ENCODE data around the gene HELQ. TPM values are rescaled to one million over a fixed set of nuclear protein-coding genes. Genes with fewer than 3 reads are reported as not detected.
A peak's percentile ranks its signal among the peaks of the same experiment; 100 is the strongest.

HELQ gene, protein sequence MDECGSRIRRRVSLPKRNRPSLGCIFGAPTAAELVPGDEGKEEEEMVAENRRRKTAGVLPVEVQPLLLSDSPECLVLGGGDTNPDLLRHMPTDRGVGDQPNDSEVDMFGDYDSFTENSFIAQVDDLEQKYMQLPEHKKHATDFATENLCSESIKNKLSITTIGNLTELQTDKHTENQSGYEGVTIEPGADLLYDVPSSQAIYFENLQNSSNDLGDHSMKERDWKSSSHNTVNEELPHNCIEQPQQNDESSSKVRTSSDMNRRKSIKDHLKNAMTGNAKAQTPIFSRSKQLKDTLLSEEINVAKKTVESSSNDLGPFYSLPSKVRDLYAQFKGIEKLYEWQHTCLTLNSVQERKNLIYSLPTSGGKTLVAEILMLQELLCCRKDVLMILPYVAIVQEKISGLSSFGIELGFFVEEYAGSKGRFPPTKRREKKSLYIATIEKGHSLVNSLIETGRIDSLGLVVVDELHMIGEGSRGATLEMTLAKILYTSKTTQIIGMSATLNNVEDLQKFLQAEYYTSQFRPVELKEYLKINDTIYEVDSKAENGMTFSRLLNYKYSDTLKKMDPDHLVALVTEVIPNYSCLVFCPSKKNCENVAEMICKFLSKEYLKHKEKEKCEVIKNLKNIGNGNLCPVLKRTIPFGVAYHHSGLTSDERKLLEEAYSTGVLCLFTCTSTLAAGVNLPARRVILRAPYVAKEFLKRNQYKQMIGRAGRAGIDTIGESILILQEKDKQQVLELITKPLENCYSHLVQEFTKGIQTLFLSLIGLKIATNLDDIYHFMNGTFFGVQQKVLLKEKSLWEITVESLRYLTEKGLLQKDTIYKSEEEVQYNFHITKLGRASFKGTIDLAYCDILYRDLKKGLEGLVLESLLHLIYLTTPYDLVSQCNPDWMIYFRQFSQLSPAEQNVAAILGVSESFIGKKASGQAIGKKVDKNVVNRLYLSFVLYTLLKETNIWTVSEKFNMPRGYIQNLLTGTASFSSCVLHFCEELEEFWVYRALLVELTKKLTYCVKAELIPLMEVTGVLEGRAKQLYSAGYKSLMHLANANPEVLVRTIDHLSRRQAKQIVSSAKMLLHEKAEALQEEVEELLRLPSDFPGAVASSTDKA
- total RNA-seq (14.4 and 17.7 TPM in 2 replicates), polyA plus RNA-seq (11.8 and 12.0 TPM in 2 replicates), polyA minus RNA-seq (ENCODE audit: low replicate concordance) (2.3 and 7.8 TPM in 2 replicates)
- 7.8 and 9.0 TPM in 2 replicates for polyA plus RNA-seq (2012)

DNA sequence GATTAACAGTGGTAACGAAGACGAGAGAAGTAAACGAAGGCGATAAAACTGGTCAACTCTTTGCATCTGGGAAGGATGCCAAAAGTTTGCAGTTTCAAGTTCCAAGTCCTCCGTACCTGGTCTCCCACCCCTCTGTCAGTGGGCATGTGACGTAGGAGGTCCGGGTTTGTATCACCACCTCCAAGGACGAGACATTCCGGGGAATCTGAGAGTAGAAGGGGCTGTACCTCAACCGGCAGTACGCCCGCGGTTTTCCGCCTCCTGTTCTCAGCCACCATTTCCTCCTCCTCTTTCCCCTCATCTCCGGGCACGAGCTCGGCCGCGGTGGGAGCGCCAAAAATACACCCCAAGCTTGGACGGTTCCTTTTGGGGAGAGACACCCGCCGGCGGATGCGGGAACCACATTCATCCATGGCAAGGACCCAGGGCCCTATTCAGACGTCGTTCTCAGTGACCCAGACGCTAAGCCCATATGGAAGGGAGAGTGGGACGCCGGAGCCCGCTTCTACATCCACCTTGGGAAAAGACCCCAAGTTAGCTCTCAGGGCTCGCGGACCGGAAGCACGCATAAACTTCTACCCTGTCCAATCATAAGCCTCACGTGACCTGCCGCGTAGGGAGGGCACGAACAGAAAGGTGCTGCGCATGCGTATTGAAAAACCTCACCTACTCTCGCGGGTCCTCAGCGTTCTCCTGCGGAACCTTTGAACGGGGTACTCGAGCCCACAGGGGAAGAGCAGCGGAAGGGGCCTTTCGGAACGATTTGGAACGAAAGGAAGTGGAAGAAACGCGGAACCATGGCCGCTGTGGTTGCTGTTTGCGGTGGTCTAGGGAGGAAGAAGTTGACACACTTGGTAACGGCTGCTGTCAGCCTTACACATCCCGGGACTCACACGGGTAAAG is at the start of gene HELQ, which contains the start of gene MRPS18C:
HELQ (minus strand) TSS at position 543 of the 903 bp plus-strand sequence; CDS start at position 413, 130 bp downstream.
MRPS18C (plus strand) TSS at position 778 of the 903 bp plus-strand sequence; CDS start at position 798, 20 bp downstream.
- peak; percentile 97 to 99 for DNase-seq (ENCODE audit: low read depth in 2 of 2)
- Histone ChIP-seq H2AFZ (ENCODE audit: low read length) (peak within 1 kb of the TSS; percentile 100), H3K4me2 (ENCODE audit: extremely low read depth, insufficient read depth, low read length) (peak within 1 kb of the TSS; percentile 98), H3K4me3 (replicated peaks in 1 of 4; ENCODE audit: control extremely low read depth in 1 of 4, insufficient read depth in 1 of 4, low read depth in 3 of 4, low read length in 4 of 4) (peak within 1 kb of the TSS; percentile 65 to 99 (median 90)), H3K36me3 (ENCODE audit: control insufficient read depth, insufficient read depth, low read length) (peaks cover 8% of the 10 kb centered on the region), H3K27me3 (ENCODE audit: control insufficient read depth, insufficient read depth, low read length) (no peaks in the 10 kb centered on the region), H3K79me2 (ENCODE audit: control insufficient read depth, insufficient read depth, low read length) (peaks cover 39% of the 10 kb centered on the region), H3K4me1 (ENCODE audit: control insufficient read depth, extremely low read depth, insufficient read depth, low read length) (no peaks in the 10 kb centered on the region), H3K9me3 (ENCODE audit: control insufficient read depth, insufficient read depth, low read depth, low read length) (no peaks in the 10 kb centered on the region), H4K20me1 (ENCODE audit: control insufficient read depth, extremely low read depth, insufficient read depth, low read length) (no peaks in the 10 kb centered on the region), H3K27ac (ENCODE audit: insufficient read depth, low read length) (peak within 1 kb of the TSS; percentile 92), H3K9ac (ENCODE audit: insufficient read depth, low read length) (peak within 1 kb of the TSS; percentile 80)
- no peak for TF ChIP-seq EZH2 (IDR thresholded peaks at IDR 0.05; ENCODE audit: low read length, missing control alignments)
- TF ChIP-seq, protein P1, sequence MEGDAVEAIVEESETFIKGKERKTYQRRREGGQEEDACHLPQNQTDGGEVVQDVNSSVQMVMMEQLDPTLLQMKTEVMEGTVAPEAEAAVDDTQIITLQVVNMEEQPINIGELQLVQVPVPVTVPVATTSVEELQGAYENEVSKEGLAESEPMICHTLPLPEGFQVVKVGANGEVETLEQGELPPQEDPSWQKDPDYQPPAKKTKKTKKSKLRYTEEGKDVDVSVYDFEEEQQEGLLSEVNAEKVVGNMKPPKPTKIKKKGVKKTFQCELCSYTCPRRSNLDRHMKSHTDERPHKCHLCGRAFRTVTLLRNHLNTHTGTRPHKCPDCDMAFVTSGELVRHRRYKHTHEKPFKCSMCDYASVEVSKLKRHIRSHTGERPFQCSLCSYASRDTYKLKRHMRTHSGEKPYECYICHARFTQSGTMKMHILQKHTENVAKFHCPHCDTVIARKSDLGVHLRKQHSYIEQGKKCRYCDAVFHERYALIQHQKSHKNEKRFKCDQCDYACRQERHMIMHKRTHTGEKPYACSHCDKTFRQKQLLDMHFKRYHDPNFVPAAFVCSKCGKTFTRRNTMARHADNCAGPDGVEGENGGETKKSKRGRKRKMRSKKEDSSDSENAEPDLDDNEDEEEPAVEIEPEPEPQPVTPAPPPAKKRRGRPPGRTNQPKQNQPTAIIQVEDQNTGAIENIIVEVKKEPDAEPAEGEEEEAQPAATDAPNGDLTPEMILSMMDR (conservative IDR thresholded peaks at IDR 0.05 in 1 of 2, IDR thresholded peaks at IDR 0.05 in 1 of 2; ENCODE audit: low read depth in 1 of 2, low read length in 2 of 2) = peak; percentile 40 to 43

DNA sequence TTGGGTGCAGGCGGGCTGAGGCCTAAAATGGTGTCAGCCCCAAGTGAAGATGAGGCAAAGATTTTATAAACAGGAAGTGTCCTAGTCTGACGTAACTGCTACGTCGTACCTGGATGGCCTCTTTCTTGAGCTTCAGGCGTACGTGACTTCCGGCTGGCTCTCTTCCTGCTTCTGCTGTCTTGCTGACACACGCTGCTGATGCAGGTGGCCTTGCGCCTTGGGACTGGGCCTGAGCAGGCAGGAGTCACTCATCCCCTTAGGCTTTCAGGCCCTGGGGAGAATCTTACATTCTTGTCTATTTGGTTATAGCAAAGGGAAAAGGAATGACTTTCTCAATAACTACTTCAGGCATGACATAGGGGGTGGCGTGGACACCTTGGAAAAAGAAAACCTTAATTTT is 49.4 kb upstream of the HELQ start:
- H4K20me1 ChIP-seq (ENCODE audit: control insufficient read depth, extremely low read depth, insufficient read depth, low read length) = no peaks in the 10 kb centered on the region
- H3K36me3 ChIP-seq (ENCODE audit: control insufficient read depth, insufficient read depth, low read length) = no peaks in the 10 kb centered on the region
- no peak overlapping the region for H2AFZ ChIP-seq (ENCODE audit: low read length)
- H3K27ac ChIP-seq (ENCODE audit: insufficient read depth, low read length) = no peak overlapping the region
- no peaks in the 10 kb centered on the region for H3K79me2 ChIP-seq (ENCODE audit: control insufficient read depth, insufficient read depth, low read length)
- no peak overlapping the region for H3K4me3 ChIP-seq (replicated peaks in 1 of 4; ENCODE audit: control extremely low read depth in 1 of 4, insufficient read depth in 1 of 4, low read depth in 3 of 4, low read length in 4 of 4)
- no peak overlapping the region for H3K4me2 ChIP-seq (ENCODE audit: extremely low read depth, insufficient read depth, low read length)
- no peaks in the 10 kb centered on the region for H3K4me1 ChIP-seq (ENCODE audit: control insufficient read depth, extremely low read depth, insufficient read depth, low read length)
- no peaks in the 10 kb centered on the region for H3K9me3 ChIP-seq (ENCODE audit: control insufficient read depth, insufficient read depth, low read depth, low read length)
- DNase-seq (ENCODE audit: low read depth in 2 of 2) = no peak
- H3K9ac ChIP-seq (ENCODE audit: insufficient read depth, low read length) = no peak overlapping the region
- no peak for TF ChIP-seq EZH2 (IDR thresholded peaks at IDR 0.05; ENCODE audit: low read length, missing control alignments)
- TF ChIP-seq, protein P1 (conservative IDR thresholded peaks at IDR 0.05 in 1 of 2, IDR thresholded peaks at IDR 0.05 in 1 of 2; ENCODE audit: low read depth in 1 of 2, low read length in 2 of 2) = no peak
- no peaks in the 10 kb centered on the region for H3K27me3 ChIP-seq (ENCODE audit: control insufficient read depth, insufficient read depth, low read length)

Measured in fibroblast of lung (primary cell).